Skin epidermis (tissue), 12 donors: ENCODE measurements around the gene CHD5.

Experiments used
- H3K27ac ChIP-seq, 21 experiments: fragments of 200-600 bp; sonication (generic) in 11 of 21; one replicate each; pipeline ENCODE4 v1.5.0; 2020; ENCODE audit warnings: mild to moderate bottlenecking in 3 of 21, inconsistent platforms in 2 of 21, moderate library complexity in 2 of 21
- H3K4me3 ChIP-seq, 7 experiments: fragments of 200-600 bp; sonication (generic) in 2 of 7; one replicate each; pipeline ENCODE4 v1.5.0; 2020; ENCODE audit warnings: inconsistent platforms in 2 of 7, mild to moderate bottlenecking in 2 of 7, moderate library complexity in 1 of 7

The CHD5 gene

GRCh38 chr1:6052543-6053205, 127.4 kb downstream of the CHD5 start:
- H3K4me3 ChIP-seq = no peak overlapping the region
- H3K27ac ChIP-seq = no peak overlapping the region
